ENCODE data around the gene WWP2. TPM values are rescaled to one million over a fixed set of nuclear protein-coding genes. Genes with fewer than 3 reads are reported as not detected.

WWP2 gene
- total RNA-seq, 4 donors from 2014 or later: 23.4 to 32.8 (median 29.6) TPM

- intact Hi-C loops (cut with DNase I): loop anchor here (5.0 kb wide), 1 partner anchor 137 kb away; no protein-coding TSS in a partner anchor
- H3K36me3 ChIP-seq: peaks cover 29 to 100% (median 46%) of the 10 kb centered on the region in 3 donors
- peaks cover 0 to 6% (median 0%) of the 10 kb centered on the region in 3 donors for H3K4me1 ChIP-seq
- no peaks in the 10 kb centered on the region for H3K27me3 ChIP-seq
- no peak for TF ChIP-seq CTCF (IDR thresholded peaks at IDR 0.05)
- no peak for TF ChIP-seq POLR2A (IDR thresholded peaks at IDR 0.05)
- no peak overlapping the region for H3K4me3 ChIP-seq
- 95 to 97% methylated on average over 10 to 17 of the region's 17 CpGs for WGBS, 2 donors
- DNase-seq: no peak
- H3K9me3 ChIP-seq: no peaks in the 10 kb centered on the region
- H3K27ac ChIP-seq: no peak overlapping the region
Measured at GRCh38 chr16:69934751-69935150, 172.6 kb downstream of the WWP2 start.

GRCh38 chr16:69935278-69935711 lies 173.2 kb downstream of the WWP2 start:
- no peaks in the 10 kb centered on the region for H3K9me3 ChIP-seq
- no peak overlapping the region for H3K27ac ChIP-seq
- intact Hi-C loops (cut with DNase I): no loop called here
- WGBS, 2 donors: 88% methylated on average over 5 of the region's 19 CpGs; no CpG with 5 or more reads in 1 of the 2 donors
- H3K36me3 ChIP-seq: peaks cover 34 to 100% (median 52%) of the 10 kb centered on the region in 3 donors
- peaks cover 0 to under 1% (median 0%) of the 10 kb centered on the region in 3 donors for H3K4me1 ChIP-seq
- TF ChIP-seq CTCF (IDR thresholded peaks at IDR 0.05) (no peak), POLR2A (IDR thresholded peaks at IDR 0.05) (no peak)
- DNase-seq: no peak
- no peaks in the 10 kb centered on the region for H3K27me3 ChIP-seq
- no peak overlapping the region for H3K4me3 ChIP-seq

GRCh38 chr16:69935740-69936139 lies 173.6 kb downstream of the WWP2 start:
- no peak overlapping the region for H3K27ac ChIP-seq
- H3K4me3 ChIP-seq: no peak overlapping the region
- peaks cover 35 to 100% (median 56%) of the 10 kb centered on the region in 3 donors for H3K36me3 ChIP-seq
- no peaks in the 10 kb centered on the region for H3K9me3 ChIP-seq
- intact Hi-C loops (cut with DNase I): no loop called here
- 84 to 93% methylated on average over 5 of the region's 10 CpGs for WGBS, 2 donors
- TF ChIP-seq POLR2A (IDR thresholded peaks at IDR 0.05): no peak
- TF ChIP-seq CTCF (IDR thresholded peaks at IDR 0.05): no peak
- no peaks in the 10 kb centered on the region for H3K4me1 ChIP-seq
- no peak for DNase-seq
- no peaks in the 10 kb centered on the region for H3K27me3 ChIP-seq

GRCh38 chr16:69936252-69936651 lies 174.1 kb downstream of the WWP2 start:
- H3K27ac ChIP-seq: no peak overlapping the region
- no peak for DNase-seq
- H3K4me1 ChIP-seq: no peaks in the 10 kb centered on the region
- no peaks in the 10 kb centered on the region for H3K9me3 ChIP-seq
- H3K27me3 ChIP-seq: no peaks in the 10 kb centered on the region
- H3K36me3 ChIP-seq: peaks cover 32 to 100% (median 58%) of the 10 kb centered on the region in 3 donors
- 94 to 95% methylated on average over 6 to 15 of the region's 16 CpGs for WGBS, 2 donors
- no peak for TF ChIP-seq CTCF (IDR thresholded peaks at IDR 0.05)
- no peak for TF ChIP-seq POLR2A (IDR thresholded peaks at IDR 0.05)
- intact Hi-C loops (cut with DNase I): no loop called here
- H3K4me3 ChIP-seq: no peak overlapping the region

- Histone ChIP-seq H3K27ac (no peak overlapping the region), H3K9me3 (no peaks in the 10 kb centered on the region), H3K27me3 (no peaks in the 10 kb centered on the region), H3K4me1 (peaks cover 0 to 3% (median 2%) of the 10 kb centered on the region in 3 donors), H3K36me3 (peaks cover 28 to 100% (median 58%) of the 10 kb centered on the region in 3 donors), H3K4me3 (no peak overlapping the region)
- TF ChIP-seq CTCF (IDR thresholded peaks at IDR 0.05): no peak
- no peak for TF ChIP-seq POLR2A (IDR thresholded peaks at IDR 0.05)
- WGBS, 2 donors: 92 to 93% methylated on average over 8 to 11 of the region's 21 CpGs
- DNase-seq: no peak
- intact Hi-C loops (cut with DNase I): no loop called here
Measured at GRCh38 chr16:69936751-69937211, 174.6 kb downstream of the WWP2 start.

Measured in esophagus squamous epithelium (tissue), 5 donors.